ENCODE data around the gene MTHFD2L.

The MTHFD2L gene

DNA sequence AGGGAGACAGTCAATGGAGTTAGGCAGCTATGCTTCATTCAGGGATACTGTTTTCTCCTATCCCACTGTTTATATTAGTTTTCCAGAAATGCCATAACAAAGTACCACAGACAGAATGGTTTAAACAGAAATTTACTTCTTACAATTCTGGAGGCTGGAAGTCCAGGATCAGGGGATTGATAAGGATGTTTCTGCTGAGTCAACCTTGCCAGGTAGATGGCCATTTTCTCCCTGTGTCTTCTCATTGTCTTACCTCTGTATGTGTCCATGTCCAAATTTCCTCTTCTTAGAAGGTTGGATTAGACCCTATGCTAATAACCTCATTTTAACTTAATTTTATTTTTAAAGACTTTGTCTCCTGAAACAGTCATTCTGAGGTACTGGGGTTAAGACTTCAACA is 129.9 kb downstream of the MTHFD2L start:
- no peak for TF ChIP-seq CTCF (IDR thresholded peaks at IDR 0.05; ENCODE audit: extremely low read depth, missing control alignments)
- DNase-seq (ENCODE audit: low spot score) = no peak

GRCh38 chr4:74291471-74291870 is 133.6 kb downstream of the MTHFD2L start:
- no peak for DNase-seq (ENCODE audit: low spot score)
- TF ChIP-seq CTCF (IDR thresholded peaks at IDR 0.05; ENCODE audit: extremely low read depth, missing control alignments) = no peak

DNA sequence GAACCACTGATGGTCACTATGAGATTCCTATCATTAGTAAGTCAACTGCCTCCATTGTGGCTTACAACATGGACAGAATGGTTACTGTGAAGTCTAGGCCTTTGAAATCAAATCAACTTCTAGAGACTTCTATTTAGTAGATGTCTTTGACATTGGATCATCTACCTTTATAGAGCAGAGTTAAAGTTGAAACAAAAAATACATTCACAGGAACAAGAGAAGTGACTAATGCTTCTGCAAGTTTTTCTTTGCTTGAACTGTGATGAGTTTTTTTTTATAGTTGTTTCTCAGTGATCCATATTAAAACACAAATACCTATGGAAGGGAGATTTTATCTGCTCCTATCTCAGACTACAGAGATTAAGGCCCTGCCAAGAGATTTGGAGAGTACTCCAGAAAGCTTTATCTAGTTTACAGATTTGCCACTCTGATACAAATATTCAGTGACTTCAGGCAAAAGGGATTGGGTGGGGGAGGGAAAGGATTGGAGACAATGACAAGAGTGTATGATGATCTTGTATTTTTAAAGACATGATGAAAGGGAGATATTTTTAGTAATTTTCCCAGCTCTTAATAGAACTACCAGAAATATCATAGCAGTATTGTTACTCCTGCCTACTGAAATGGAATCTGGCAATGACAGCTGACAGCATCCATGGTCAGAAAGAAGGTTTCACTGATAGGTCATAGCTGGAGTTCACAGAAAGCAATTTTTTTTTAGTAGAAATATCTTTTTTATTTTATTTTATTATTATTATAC is 134.4 kb downstream of the MTHFD2L start:
- TF ChIP-seq CTCF (IDR thresholded peaks at IDR 0.05; ENCODE audit: extremely low read depth, missing control alignments) = no peak
- no peak for DNase-seq (ENCODE audit: low spot score)

DNA sequence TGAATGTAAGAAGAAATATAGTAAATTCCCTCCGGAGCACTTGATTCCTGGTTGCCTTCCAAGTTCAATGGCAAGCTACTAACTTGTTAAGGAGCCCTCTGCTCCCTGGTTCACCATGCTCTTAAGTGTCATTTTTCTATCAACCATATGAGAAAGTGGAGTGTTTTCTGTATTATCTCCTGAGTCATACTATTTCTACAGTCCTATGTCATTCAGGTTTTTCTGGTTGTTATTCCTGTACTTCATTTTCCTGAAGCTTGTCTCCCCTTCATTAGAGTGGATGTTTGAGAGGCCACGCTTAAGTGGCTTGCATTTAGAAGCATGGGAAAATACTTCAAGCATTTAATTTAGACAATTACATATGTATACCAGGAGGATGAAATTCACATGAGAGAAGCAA is 135.6 kb downstream of the MTHFD2L start:
- no peak for TF ChIP-seq CTCF (IDR thresholded peaks at IDR 0.05; ENCODE audit: extremely low read depth, missing control alignments)
- DNase-seq (ENCODE audit: low spot score) = no peak

DNA sequence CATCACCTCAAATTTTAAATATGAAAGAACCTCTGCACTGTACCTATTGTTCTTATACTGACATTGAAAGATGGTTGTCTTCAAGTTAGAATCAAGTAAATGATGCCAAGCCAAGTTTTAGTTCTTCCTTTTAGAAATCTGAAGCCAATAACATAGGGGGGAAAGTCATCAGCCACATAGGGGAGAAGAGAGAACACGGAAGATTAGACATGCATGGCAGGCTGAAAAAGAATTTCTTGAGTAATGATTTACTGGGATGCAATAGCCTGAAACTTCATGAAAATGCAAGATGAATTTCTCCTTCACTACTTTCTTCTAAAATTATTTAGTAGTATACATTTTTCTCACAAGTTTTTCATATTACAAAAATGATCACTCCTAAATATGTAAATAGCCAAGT is 136.8 kb downstream of the MTHFD2L start:
- TF ChIP-seq CTCF (IDR thresholded peaks at IDR 0.05; ENCODE audit: extremely low read depth, missing control alignments) = no peak
- DNase-seq (ENCODE audit: low spot score) = no peak

GRCh38 chr4:74297539-74297938 is 139.6 kb downstream of the MTHFD2L start:
- TF ChIP-seq CTCF (IDR thresholded peaks at IDR 0.05; ENCODE audit: extremely low read depth, missing control alignments) = no peak
- no peak for DNase-seq (ENCODE audit: low spot score)

- TF ChIP-seq CTCF (IDR thresholded peaks at IDR 0.05; ENCODE audit: extremely low read depth, missing control alignments) = no peak
- DNase-seq (ENCODE audit: low spot score) = no peak
Measured at GRCh38 chr4:74304095-74304625, 146.2 kb downstream of the MTHFD2L start.

All from GM20000 (cell line).